ENCODE measurements around the gene GABRR3.

GRCh38 chr3:98014268-98014585, 20.9 kb downstream of the GABRR3 start:
- no peak for TF ChIP-seq POLR2A (IDR thresholded peaks at IDR 0.05; ENCODE audit: low read depth, low read length)
- TF ChIP-seq TAF1 (IDR thresholded peaks at IDR 0.05; ENCODE audit: borderline replicate concordance, low read depth, low read length): no peak
- no peak for TF ChIP-seq POLR2AphosphoS5 (IDR thresholded peaks at IDR 0.05; ENCODE audit: low read depth, low read length)
